GM23248 (cell line): ENCODE results near the gene LACTBL1.

Experiments
- EZH2 ChIP-seq: fragments of 200-600 bp; sonication (generic); IDR thresholded peaks from 2 replicates; pipeline ENCODE4 v1.6.1; 2018; ENCODE audit warnings: antibody characterized with exemption, mild to moderate bottlenecking; ENCODE audit not compliant: insufficient read depth, poor library complexity, severe bottlenecking
- EZH2phosphoT487 ChIP-seq: fragments of 200-600 bp; sonication (generic); IDR thresholded peaks from 2 replicates; pipeline ENCODE4 v1.6.1; 2018; ENCODE audit warnings: antibody characterized with exemption, moderate library complexity, mild to moderate bottlenecking, low read depth; ENCODE audit not compliant: insufficient read depth

DNA sequence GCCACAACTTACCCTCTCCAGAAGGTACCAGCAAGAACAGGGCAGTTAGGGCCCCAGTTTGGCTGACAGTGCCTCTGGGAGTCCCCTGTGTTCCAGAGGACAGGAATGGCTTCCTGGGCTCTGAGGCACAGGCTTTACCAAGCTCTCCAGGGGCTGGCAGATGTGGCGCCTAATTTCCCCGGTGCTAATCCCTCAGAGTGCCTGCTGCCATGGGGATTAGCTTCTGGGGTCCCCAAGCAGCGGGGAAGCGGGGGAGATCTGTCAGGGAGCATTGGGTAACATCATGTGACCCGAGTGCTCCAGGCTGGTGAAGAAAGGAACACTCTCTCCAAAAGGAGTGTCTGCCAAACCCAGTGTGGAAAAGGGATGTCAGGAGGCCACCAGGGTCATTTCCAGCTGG is at the start of gene LACTBL1:
- TF ChIP-seq EZH2 (no peak), EZH2phosphoT487 (no peak)
